DMS79 (cell line): ENCODE results near the gene NEU3.
"Not testable (repeated sequence)": the region's sequence is repeated elsewhere in the genome, so short reads cannot be mapped to it uniquely, and the experiment has no call there.

ENCODE experiments used
- DNase-seq: peaks from one replicate; lab custom pipeline; 2025; lab: John Stamatoyannopoulos, UW

Gene NEU3

DNA sequence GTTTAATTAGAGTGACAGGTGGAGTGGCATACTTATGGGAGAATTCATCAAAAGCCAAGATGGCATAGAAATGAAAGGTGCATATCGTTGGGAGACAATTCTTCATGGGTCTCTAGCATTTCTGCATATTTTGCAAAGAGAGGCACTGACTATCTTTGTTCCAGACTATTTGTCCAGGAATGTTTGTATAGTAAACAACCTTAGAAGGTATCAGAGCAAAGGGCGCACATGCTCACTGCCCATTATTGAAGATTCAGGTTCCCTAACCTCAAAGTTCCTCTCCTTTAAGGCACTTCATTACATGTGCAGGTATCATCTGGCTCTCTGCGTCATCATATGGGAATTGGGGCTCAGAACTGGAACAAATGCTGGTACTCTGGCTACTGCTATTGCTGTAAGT lies 4.7 kb upstream of the NEU3 start:
- DNase-seq = no peak

DNA sequence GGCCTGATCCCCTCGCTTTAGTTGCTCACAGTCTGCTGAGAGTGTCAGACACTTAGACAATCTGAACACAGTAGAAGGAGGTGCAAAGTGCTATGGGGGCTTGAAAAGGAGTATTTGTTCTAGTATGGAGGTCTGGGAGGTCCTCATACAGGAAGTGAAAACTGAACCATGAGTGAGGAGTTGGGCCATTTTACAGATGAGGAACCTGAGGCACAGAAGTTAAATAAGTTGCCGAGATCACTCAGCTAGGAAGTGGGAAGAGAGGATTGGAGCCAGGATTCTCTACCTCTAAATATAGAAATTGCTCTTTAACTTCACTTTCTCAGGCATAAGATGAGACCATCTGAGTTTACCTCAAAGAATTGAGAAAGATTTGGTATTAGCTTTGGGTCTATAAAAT lies 4.0 kb upstream of the NEU3 start:
- no peak for DNase-seq

DNA sequence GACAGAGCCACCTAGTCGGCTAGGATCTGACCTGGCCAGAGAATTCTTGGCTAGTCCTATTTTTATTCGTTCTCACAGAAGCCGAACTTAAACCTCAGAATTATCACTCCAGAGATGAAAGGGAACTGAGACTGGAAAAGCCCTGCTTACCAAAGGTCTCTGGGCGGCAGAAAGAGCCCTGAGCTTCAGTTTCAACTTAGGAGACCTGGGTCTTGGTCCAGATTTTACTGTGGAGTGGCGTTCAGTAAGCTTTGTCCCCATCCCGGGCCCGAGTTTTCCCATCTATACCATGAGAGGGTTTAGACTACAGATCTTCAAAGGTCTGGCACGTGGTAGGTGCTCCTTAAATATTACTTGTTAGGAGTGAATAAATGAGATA lies 516 bp downstream of the NEU3 start:
- DNase-seq = no peak

DNA sequence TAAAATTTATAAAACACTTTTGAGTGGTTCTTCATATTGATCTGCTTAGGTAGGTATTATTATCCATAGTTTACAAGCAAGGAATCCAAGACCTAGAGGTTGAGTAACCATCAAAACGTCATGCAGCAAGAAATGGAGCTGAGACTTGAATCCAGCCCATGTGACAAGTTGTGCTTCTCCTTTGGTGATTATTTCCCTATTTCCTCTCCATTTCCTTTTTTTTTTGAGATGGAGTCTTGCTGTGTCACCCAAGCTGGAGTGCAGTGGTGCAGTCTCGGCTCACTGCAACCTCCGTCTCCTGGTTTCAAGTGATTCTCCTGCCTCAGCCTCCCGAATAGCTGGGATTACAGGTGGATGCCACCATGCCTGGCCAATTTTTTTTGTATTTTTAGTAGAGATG lies 1.4 kb downstream of the NEU3 start:
- DNase-seq = not testable (repeated sequence)

DNA sequence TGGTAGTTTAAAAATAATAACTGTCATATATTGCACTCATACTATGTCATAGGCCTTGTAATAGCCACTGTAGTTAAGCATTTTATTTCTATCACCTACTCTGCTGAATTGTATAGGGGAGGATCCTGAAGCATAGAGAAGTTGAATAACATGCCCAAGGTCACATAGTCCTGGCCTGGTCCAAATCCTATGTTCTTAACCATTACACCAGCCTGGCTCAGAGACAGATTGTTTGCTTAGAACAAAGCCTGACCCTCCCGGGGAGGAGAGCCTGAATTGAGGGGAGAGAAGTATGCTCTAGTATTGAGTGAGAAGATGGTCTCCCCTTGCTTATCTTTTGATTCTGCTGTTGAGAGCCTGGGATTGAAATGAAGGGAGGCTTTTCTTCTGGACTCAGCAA lies 2.2 kb downstream of the NEU3 start:
- no peak for DNase-seq

DNA sequence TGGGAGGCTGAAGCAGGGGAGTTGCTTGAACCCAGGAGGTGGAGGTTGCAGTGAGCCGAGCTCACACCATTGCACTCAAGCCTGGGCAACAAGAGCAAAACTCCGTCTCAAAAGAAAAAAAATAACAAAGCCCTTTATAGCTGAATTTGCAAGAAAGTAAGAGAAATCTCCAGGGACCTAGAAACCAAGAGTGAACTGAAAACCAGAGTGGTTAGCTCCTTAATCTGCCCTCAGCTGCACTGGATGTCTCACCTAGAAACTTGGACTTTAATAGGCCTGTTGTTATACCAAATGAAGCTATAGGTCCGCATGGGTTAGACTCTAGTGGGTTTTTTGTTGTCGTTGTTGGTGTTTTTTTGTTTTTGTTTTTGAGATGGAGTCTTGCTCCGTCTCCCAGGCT lies 4.1 kb downstream of the NEU3 start:
- no peak for DNase-seq

DNA sequence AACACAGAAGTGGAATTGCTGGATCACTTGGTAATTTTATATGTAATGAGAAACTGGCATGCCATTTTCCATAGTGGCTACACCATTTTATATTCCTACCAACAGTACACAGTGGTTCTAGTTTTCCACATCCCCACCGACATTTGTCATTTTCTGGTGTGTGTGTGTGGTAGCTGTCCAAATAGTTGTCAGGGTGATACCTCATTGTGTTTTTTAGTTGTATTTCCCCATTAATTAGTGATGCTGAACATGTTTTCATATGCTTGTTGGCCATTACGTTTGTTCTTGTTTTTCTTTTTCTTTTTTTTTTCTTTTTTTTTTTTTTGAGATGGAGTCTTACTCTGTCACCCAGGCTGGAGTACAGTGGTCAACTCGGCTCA lies 12.2 kb downstream of the NEU3 start:
- no peak for DNase-seq

DNA sequence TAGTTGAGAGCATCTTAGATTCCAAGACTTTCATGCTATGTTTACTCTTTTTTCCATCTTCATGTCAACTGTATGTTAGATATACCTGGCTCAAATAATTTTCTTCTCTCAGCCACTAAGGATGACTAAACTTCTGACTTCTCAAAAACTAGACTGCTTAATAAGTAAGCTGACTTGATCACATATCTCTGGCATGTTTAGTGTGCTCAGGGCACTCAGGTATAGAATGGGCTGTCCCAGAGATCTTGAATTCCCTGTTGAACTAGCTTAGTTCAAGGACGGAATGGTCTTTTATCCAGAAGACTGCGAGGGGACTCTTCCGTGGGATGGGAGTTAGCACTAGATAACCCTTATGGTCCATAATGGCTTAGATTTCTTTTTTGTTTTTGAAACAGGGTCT lies 13.0 kb downstream of the NEU3 start:
- DNase-seq = no peak

DNA sequence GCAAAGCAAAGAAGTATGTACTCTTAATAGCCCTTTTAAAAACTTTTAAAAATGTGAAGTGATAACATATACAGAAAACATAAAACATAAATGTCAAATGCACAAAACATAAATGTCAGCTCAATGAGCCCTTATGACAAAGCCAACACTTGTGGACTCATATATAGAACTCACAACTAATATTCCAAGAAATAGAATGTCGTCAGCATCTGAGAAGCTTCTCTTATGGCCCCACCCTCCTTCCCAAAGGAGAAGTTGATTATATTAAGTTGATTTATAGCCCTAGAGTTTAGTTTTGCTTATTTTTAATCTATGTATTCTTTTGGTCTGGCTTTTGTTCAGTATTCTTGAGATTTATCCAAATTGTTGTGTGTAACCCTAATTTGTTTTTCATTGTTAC lies 13.8 kb downstream of the NEU3 start:
- no peak for DNase-seq

DNA sequence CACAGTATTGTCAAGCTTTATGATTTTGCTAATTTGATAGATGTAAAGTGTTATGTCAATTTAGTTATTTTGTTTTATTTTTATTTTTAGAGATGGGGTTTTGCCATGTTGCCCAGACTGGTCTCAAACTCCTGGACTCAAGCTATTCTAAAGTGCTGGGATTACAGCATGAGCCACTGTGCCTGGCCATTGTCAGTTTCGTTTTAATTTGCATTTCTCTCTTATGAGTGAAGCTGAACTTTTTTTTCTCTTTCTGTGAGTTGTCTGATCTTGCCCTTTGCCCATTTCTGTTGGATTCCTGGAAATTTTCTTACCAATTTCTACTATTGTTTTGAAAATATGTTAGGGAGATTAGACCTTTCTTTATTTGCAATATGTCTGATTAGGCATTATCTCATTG lies 15.5 kb downstream of the NEU3 start:
- DNase-seq = no peak

DNA sequence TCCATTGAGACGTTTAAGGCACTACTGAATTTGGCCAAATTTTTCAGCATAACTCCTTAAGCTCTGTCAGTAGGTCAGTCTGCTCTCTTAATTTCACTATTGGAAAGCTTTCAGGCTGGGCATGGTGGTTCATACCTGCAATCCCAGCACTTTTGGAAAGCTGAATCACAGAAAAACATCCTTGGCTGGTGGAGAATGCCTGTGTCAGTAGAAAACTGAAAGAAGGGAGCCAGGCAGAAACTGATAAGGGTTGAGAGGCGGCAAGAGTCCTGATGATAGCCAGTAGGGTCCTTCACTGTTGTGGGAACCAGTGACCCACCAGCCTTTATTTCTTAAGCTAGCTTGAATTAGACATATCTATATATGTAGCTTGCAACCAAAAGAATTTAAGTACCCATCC lies 22.6 kb downstream of the NEU3 start:
- no peak for DNase-seq

DNA sequence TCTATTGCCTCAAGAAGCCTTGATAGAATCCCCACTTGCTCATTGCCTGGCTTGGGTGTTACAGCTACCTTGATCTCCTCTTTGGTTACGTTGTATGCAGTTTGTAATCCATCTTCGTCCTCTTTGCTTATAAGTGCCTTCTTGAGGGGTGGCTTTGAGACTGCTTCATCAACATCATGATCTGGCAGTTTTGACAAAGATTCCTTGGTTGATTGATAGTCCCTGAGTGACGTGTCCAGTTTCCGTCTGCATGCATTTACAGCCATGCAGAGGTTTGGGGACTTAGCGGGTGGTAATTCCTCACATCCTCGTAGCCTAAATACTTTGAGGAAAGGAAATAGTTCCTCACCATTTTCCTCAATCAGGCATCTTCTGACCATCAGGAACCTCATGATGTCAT lies 23.1 kb downstream of the NEU3 start:
- no peak for DNase-seq

DNA sequence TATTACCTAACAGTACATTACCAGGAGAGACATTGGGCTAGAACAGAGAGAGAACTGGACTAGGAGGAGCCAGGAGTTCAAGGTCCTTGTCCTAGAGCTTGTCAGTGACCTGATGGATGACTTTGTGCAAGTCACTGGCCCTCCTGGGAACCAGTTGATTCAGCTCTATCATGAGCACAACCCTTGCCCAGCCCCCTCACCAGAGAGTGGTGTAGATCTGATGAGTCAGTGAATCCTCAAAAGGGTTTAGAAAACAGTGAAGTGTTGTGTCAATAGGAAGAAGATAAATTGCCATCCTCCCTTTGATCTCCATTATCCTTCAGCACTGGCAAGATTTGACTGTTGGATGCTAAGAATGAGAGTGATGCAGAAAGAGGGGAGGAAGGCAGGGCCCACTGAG lies 24.3 kb downstream of the NEU3 start:
- no peak for DNase-seq

DNA sequence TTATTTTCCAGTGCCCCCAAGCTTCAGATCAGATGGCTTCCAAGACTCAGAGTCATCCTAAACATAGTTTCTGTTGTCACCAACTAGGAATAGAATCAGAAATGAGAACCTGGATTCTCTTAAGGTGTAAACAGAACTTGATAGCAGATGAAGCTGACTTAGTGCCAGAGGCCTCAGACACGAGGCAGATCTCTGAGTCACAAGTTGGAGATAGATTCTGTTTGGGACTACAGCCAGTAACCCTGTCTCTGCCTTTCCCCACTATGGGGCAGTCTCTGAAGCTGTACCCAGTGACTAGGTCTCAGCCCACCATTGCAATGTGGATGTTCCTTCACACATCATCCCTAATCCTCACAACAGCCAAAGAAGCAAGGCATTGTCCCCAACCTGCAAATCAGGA lies 25.4 kb downstream of the NEU3 start:
- no peak for DNase-seq

DNA sequence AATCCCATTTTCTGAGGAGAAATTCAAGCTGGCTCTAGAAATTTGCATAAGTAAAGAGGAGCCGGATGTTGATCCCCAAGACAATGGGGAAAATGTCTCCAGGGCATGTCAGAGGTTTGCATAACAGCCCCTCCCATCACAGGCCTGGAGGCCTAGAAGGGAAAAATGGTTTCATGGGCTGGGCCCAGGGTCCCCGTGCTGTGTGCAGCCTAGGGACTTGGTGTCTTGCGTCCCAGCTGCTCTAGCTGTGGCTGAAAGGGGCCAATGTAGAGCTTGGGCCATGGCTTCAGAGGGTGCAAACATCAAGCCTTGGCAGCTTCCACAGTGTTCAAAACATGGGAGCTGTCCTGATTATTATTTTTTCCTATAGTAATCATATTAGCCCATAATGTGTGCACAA lies 30.5 kb downstream of the NEU3 start:
- not testable (repeated sequence) for DNase-seq

DNA sequence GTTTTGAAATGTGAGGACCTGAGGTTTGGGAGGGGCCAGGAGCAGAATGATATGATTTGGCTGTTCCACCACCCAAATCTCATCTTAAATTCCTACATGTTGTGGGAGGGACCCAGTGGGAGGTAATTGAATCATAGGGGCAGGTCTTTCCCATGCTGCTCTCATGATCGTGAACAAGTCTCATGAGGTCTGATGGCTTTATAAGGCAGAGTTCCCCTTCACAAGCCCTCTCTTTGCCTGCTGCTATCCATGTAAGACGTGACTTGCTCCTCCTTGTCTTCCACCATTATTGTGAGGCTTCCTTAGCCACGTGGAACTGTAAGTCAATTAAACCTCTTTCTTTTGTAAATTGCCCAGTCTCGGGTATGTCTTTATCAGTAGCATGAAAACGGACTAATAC lies 31.6 kb downstream of the NEU3 start:
- DNase-seq = not testable (repeated sequence)

DNA sequence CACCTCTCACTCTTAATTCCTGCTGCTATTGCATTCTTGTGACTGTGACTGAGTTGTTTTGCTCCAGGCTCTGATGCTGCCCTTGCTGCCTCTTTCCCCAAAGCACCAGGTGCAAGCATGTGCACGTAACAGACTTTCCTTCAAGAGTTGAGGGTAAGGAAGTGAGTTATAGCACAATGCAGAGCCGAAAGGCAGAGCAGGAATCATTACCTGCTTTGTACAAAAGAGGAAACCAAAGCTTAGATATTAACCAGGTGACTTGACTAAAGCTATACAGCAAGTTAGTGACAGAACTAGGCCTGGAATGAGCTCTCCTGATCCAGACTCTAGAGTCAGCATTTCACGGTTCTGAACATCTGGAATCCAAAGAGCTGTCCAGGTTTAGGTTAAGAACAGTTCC lies 33.6 kb downstream of the NEU3 start:
- no peak for DNase-seq

DNA sequence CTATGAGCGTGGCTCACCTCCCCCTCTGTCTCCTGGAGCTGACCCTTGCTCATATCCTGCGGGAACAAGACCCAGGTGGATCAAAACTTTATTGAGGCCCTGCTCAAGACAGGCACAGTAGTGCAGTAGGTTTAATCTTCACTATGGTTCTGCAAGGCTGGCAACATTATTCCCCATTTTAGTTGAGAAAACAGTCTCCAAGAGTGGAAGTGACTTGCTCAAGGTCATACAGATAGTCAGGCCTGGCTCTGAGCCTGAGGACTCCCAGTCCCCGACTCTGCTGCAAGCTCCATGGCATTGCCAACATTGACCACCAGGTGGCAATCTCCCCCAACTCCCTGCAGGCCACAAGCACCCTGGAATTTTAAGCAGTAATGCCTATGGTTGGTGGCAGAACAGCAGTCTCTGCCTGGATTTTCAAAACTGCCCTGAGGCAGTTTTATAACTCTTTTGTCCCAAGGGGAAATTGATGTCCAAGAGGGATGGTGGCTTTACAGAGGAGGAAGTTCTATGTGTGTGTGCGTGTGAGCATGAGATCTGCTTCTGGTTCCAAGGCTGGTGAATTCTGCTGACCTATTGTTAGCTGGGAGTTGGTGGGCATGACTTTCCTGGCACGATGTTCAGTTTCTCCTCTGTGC lies 34.1 kb downstream of the NEU3 start:
- peak; percentile 81 for DNase-seq

DNA sequence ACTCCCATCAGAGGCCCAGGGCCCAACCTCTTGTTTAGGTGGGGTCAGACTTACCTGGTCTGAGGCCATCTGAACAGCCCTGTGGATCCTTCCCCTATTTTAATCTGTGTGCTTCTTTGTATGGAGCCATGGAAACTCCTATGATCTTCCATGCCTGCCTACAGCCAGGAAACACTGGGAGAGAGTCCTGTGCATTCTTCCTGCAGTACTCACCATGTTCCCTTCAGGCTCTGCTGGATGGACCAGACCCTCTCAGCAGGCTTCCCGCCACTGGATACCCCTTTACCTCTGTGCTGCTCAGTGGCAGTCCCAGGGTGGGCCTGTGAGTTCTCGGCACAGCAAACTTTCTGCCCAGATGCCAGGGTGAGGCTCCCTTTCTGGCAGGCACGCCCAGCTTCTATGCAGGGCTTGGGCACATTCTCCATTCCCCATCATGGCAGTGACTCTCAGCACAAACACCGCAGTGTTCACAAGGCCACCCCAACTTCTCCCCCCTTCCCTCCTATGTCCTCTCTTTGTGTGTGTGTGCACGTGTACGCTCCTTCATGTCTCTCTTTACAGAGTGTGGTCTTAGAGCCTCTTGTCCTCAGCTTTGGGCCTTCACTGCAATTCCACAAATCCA lies 34.8 kb downstream of the NEU3 start:
- no peak for DNase-seq

DNA sequence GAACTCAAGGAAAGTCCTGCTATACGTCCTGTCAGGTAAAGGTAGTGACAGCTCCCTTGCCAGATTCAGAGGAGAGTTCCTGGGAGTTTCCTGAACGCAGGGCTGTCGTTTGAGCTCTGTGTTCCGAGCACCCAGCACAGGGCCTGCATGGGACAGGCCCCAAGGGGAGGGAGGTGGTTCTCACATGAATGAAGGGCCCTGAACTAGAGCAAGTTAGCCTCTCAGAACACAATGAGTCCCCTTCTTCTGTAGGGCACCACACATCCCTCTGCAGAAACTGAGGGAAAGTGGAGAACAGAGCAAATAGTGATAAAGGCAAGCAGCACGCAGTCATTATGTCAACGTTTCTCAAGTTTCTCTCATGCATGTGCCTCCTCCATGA lies 35.3 kb downstream of the NEU3 start:
- no peak for DNase-seq

DNA sequence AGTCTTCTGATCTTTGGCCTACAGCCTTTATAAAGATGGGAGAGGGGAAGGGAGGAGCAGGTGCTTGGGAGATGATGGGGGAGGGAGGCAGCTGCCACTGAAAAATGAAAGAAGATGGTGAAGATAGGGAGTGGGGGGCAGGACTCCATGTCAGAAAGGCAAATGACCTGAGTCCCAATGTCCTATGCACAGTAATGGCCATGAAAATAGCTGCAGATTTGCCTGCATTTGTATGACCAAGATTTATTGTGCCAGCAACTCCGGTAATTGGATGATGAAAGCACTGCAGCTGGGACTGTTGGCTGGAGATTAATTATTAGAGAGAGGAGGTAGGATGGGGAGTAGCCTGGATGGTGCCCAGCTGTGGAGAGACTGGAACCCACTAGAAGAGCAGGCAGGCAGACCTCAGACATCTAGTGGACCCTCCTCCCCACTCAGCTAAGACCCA lies 36.1 kb downstream of the NEU3 start:
- no peak for DNase-seq

DNA sequence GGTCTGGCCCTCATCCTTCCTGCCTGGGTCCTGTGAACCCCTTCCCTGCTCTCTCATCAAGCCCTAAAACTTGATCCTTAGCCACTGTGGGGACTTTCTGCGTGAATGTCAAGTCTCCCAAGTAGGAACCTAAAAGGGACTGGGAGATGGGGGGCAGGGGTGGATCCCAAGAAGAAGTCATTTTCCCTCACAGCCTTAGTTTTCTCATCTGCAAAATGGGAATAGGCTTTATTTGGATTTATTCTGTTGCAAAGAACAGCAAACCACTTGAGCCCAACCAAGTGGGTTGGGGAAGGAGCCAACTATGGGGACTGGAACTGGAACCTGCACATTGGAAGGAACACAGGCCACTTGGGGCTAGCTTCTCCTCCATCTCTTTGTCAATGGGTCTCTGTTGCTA lies 36.8 kb downstream of the NEU3 start:
- no peak for DNase-seq

DNA sequence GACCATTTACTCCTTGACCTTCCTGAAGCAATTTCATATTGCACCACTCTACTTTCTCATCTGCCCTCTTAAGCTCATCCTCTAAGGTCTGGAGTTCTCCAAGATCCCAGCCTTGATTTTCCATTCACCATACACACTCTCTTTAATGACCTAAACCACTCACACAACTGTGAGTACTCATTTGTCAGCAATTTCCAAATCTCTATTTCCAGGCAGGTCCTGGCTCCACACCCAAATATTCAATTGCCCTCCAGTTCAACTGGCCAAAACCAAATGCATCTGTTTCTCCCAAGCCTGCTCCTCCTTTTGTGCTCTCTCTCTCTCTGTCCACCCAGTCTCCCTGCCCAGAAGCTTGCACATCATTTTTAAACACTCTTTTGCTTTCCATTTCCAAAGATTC lies 39.6 kb downstream of the NEU3 start:
- DNase-seq = peak; percentile 44

DNA sequence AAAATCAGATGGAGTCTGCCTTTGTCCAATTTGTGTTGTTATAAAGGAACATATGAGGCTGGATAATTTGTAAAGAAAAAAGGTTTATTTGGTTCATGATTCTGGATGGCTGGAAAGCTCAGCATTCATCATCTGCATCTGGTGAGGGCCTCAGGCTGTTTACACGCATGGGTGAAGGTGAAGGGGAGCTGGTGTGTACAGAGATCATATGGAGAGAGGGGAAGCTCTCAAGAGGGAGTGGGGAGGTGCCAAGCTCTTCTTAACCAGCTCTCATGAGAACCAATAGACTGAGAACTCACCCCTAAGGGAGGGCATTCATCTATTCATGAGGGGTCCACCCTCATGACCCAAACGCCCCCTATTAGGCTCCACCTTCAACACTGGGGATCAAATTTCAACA lies 40.0 kb downstream of the NEU3 start:
- peak; percentile 93 for DNase-seq
